T-helper 2 cell (primary cell): ENCODE measurements around the gene DDX39A.
"Not testable (repeated sequence)": the region's sequence is repeated elsewhere in the genome, so short reads cannot be mapped to it uniquely, and the experiment has no call there.

ENCODE experiments used
- DNase-seq, 5 experiments: peaks; one replicate each; pipeline versions ENCODE4 v3.0.0 to v3.0.0-alpha.2; 2012 to 2022

DDX39A gene

GRCh38 chr19:14408491-14409145 is 10.5 kb downstream of the DDX39A start:
- DNase-seq, result peak in 1 of 5 experiments; percentile 21

DNA sequence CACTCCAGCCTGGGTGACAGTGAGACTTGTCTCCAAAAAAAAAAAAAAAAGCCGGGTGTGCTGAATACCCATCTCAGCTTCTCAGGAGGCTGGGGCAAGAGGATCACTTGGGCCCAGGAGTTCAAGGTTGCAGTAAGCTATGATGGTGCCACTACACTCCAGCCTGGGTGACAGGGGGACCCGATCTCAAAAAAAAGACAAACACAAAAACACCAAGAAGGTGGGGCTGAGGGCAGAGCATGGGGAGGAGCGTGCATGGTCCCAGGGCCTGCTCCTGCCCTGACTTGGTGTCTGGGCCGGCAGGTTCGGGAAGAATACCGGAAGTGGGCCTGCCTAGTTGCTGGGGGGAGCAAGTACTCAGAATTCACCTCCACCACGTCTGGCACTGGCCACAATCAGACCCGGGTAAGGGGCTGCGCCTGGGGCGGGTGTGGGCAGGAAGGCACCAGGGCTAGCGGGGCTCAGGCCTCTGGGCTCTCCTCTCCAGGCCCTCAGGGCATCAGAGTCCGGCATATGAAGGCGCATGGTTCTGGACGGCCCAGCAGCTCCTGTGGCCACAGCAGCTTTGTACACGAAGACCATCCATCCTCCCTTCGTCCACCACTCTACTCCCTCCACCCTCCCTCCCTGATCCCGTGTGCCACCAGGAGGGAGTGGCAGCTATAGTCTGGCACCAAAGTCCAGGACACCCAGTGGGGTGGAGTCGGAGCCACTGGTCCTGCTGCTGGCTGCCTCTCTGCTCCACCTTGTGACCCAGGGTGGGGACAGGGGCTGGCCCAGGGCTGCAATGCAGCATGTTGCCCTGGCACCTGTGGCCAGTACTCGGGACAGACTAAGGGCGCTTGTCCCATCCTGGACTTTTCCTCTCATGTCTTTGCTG is 11.3 kb downstream of the DDX39A start:
- peak in 1 of 5 experiments; percentile 17 for DNase-seq

DNA sequence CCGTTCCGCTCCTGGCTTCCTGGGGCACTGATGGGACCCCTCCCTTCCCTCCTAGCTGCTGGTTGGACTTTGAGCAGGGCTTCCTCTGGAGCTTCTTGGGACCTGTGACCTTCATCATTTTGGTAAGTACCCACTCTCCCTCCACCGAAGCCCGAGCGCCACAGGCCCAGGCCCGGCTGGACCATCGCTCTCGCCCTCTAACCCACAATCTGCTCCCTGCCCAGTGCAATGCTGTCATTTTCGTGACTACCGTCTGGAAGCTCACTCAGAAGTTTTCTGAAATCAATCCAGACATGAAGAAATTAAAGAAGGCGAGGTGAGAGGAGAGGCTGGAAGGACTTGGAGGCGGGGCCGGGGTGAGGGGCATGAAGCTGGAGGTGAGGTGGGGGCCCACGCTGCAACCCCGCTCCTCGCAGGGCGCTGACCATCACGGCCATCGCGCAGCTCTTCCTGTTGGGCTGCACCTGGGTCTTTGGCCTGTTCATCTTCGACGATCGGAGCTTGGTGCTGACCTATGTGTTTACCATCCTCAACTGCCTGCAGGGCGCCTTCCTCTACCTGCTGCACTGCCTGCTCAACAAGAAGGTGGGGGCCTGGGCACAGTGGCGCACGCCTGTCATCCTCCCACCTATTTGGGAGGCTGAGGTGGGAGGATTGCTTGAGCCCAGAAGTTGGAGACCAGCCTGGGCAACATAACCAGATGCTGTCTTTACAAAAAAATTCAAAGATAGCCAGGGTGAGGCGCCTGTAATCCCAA is 12.3 kb downstream of the DDX39A start:
- peak in 1 of 5 experiments; percentile 9 for DNase-seq

- peak; percentile 80 to 88 (median 87) for DNase-seq
Measured at GRCh38 chr19:14405758-14406644, 13.1 kb downstream of the DDX39A start.

DNA sequence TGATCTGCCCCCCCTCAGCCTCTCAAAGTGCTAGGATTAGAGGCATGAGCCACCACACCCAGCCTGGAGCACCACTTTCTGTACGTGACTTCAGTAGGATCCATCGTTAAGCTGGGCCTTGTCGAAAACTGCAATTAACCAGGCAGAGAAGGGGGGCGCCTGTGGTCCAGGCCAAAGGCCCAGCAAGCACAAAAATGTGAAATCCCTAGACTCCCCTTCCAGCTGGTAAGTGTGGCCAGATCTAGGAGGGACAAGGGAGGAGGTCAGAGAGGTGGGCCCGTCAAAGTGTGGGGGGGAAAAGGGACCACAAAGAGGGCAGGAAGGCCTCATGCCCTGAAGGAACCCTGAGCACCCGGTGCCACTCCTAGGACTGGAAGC is 13.8 kb downstream of the DDX39A start:
- DNase-seq, result no peak

- DNase-seq, result peak in 1 of 5 experiments; percentile 10
Measured at GRCh38 chr19:14404312-14404711, 14.8 kb downstream of the DDX39A start.

GRCh38 chr19:14403145-14403930 is 15.8 kb downstream of the DDX39A start:
- DNase-seq, result peak in 1 of 5 experiments; percentile 1

DNA sequence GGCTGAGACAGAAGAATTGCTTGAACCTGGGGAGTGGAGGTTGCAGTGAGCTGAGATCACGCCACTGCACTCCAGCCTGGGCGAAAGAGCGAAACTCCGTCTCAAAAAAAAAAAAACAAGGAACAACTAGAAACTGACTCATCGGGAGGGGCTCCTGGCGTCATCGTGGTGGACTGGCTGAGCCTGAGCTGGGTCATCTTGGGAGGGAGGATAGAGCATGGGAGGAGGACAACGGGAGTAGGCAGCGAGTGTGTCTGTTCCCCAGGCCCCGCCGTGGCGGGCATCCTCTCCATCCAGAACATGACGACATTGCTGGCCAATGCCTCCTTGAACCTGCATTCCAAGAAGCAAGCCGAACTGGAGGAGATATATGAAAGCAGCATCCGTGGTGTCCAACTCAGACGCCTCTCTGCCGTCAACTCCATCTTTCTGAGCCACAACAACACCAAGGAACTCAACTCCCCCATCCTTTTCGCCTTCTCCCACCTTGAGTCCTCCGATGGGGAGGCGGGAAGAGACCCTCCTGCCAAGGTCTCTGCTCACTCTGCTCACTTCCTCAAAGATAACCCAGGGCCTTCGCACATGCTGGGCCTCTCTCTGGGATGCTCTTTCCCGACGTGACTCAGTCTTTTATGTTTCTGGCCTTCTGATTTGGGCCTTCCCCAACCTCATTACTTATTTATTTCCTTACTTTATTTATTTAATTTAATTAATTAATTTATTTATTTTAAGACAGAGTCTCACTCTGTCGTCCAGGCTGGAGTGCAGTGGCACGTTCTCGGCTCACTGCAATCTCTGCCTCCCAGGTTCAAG is 16.6 kb downstream of the DDX39A start:
- DNase-seq, result peak in 1 of 5 experiments; percentile 15

- peak in 1 of 5 experiments; percentile 8 for DNase-seq
Measured at GRCh38 chr19:14401468-14402195, 17.5 kb downstream of the DDX39A start.

DNA sequence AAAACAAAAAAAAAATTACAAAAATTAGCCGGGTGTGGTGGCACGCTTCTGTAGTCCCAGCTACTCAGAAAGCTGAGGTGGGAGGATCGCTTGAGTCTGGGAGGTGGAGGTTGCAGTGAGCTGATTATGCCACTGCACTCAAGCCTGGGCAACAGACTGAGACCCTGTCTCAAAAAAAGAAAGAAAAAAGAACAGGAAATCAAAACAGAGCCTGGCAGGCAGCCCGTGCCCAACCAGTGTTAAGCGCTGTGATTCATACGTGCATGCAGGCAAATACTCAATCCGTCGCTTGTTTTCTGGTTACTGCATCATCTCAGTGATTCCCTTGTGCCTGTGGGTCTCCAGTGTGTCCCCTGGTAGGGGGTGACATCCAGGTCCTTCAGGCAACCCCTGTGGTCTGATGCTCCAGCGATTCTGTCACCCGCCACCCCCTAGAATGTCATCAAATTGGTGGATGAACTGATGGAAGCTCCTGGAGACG is 18.1 kb downstream of the DDX39A start:
- DNase-seq, result peak in 2 of 5 experiments; percentile 2 to 65

DNA sequence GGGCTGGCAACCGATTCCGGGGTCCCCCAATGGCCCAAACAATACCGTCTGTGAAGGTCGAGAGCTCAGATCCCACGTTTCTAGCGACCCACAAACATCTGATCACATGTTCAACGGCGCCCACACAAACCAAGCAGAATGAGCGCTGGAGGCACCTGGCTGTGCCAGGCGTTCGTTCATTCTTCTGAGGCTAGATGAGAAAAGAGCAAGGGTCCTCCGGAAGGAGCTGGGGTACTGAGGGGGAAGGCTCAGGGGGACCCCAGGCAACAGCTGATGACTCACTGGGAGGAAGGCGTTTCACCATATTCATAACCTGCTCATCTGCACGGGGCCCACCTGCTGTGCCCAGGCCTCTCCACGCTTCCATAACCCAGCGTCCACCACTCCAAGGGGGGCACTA is 22.0 kb downstream of the DDX39A start:
- DNase-seq, result not testable (repeated sequence)

DNA sequence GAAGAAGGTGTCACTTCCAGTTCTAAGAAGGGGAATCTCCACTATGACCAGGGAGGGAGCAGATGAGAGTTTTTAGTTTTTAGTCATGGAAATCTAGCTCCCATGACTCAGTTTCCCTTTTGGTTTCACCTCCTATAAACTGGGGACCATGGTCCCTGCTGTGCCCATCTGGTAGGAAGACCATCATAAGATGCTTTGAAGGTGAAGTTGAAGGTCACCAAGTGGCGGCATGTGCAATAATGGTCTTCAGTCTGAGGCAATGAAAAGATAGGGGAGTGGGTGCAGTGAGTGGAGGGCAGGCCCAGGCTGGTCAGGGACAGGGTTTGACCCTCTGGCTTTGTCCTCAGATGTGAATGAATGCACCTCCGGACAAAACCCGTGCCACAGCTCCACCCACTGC is 22.4 kb downstream of the DDX39A start:
- DNase-seq, result not testable (repeated sequence)

DNA sequence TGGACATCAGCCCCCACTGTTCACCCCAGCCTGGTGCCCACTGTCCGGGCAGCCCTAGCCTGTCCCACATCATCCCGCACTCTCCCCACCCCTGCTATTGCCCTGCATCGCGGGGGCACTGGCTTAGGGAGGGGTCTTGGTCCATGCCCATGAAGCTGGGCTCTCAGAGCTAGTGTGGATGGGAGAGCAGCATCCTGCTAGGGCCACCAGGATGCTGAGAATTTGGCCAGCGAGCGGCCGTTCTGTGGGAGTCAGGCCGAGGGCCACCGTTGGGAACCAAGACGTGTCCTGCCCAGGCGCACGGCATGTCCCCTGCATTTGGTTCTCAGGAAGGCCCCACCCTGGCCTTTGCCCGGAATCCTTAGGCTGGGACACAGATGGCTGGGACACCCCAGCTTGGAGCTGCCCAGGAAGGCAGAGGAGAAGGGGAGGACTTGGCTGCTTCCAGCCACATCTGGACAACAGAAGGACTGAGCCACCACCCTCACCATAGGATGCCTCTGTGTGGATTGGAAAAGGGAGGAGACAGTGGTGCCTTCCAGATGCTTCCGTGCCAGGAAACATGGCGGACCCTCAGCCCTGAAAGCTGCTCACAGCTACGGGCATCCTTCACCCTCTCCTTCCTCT is 23.3 kb downstream of the DDX39A start:
- no peak for DNase-seq

DNA sequence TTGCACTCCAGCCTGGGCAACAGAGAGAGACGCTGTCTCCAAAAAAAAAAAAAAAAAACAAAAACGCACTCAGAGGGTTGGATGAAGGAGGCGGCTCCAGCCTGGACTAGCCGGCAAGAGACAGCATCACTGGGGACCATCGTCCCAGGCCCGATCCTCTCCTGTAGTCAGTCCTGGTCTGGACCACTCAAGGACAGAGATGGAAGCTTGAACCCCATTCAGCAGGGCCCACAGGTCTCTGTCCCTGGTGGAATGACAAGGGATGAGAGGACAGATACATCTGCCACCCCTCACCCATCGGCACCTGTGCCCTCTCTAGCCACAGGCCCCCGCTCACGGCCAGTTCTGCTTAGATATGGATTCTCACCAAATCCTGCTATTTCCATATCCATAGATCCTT is 23.9 kb downstream of the DDX39A start:
- DNase-seq, result no peak

DNA sequence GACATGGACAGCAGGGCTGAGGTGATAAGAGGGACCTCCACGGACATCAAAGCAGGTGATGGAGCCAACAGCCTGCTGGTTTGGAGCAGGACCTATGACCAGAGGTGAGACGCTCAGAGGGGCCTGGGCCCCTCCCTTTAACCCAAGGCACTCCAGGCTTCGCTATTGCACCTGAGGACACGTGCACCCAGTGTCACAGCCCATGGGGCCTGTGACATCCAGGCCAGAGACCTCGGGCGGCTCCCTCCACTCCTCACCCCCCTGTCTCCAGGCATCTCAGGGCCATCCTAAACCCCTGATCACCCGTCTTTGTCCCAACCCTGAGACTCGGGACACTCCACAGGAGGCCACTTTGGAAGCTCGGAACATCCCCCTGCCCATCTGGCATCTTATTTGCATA is 25.0 kb downstream of the DDX39A start:
- no peak for DNase-seq

- DNase-seq, result no peak
Measured at GRCh38 chr19:14393329-14393728, 25.8 kb downstream of the DDX39A start.

DNA sequence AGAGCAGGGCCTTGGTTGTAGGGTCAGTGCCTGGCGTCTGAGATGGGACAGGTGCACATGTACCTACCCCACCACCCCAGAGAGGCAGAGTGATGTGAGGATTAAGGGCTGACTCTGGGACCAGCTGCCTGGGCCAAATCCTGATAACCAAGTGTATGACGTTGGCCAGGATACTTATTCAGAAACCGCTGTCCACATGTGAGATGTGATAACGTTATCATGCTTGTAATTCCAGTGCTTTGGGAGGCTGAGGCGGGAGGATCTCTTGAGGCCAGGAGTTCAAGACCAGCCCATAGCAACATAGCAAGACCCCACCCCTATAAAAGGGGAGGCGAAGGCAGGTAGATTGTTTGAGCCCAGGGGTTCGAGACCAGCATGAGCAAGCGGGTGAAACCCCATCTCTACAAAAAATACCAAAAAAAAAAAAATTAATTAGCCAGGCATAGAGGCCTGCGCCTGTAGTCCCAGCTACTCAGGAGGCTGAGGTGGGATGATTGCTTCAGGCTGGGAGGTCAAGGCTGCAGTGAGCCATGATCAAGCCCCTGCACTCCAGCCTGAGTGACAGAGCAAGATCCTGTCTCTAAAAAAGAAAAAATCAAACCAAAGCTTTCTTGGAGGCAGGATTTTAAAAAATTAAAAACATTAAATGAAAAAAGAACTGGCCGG is 27.9 kb downstream of the DDX39A start:
- no peak for DNase-seq

- DNase-seq, result no peak
Measured at GRCh38 chr19:14390548-14390947, 28.6 kb downstream of the DDX39A start.
